IMR-90 (cell line): Measurements from ENCODE around the gene TTC7B. TPM values are rescaled to one million over a fixed set of nuclear protein-coding genes. Genes with fewer than 3 reads are reported as not detected.

ENCODE experiments used
- ATAC-seq: fragments of 200-7000 bp; cut with Tn5 transposase; 2 replicates; pipeline ENCODE4 v1.9.1; 2020; ENCODE audit warnings: low read depth, mild to moderate bottlenecking, moderate library complexity
- BruUV-seq: library from RNA; stranded (reverse); fragments of 400-500 nt; replicated peaks from 2 replicates; lab custom pipeline; 2021; lab: Mats Ljungman, UMichigan
- CTCF ChIA-PET: fragments of 300-600 bp; formaldehyde crosslinking; extraction: SDS; loops from one replicate; lab custom pipeline; 2021; ENCODE audit warnings: antibody characterized with exemption; lab: Yijun Ruan, JAX
- POLR2A ChIA-PET: fragments of 300-600 bp; sonication (Branson Sonifier 250); formaldehyde crosslinking; loops from one replicate; lab custom pipeline; 2022; ENCODE audit warnings: antibody characterized with exemption; ENCODE audit not compliant: unreplicated experiment; lab: Charles Lee
- DNase-seq: peaks from one replicate; pipeline ENCODE4 v3.0.0; 2013
- H2AFZ ChIP-seq: replicated peaks from 2 replicates; pipeline ENCODE3; 2013; ENCODE audit warnings: low read length, mild to moderate bottlenecking; ENCODE audit not compliant: poor library complexity
- H2AK5ac ChIP-seq: 2 replicates; pipeline ENCODE4 v1.6.1; 2013; ENCODE audit warnings: low read depth, low read length, inconsistent platforms
- H2AK9ac ChIP-seq: replicated peaks from 2 replicates; pipeline ENCODE3; 2013; ENCODE audit warnings: mild to moderate bottlenecking, low read depth, low read length, moderate library complexity; ENCODE audit not compliant: poor library complexity
- H2BK120ac ChIP-seq: 2 replicates; pipeline ENCODE4 v1.6.1; 2013; ENCODE audit warnings: low read depth, low read length, inconsistent platforms
- H2BK15ac ChIP-seq: 3 replicates; pipeline ENCODE4 v1.6.1; 2013; ENCODE audit warnings: low read depth, low read length, inconsistent platforms
- H2BK20ac ChIP-seq: 2 replicates; pipeline ENCODE4 v1.6.1; 2013; ENCODE audit warnings: low read depth, mild to moderate bottlenecking, inconsistent platforms, low read length, moderate library complexity
- H2BK5ac ChIP-seq: 2 replicates; pipeline ENCODE4 v1.6.1; 2013; ENCODE audit warnings: mild to moderate bottlenecking, low read depth, low read length, inconsistent platforms; ENCODE audit not compliant: poor library complexity, severe bottlenecking
- H3K14ac ChIP-seq: replicated peaks from 2 replicates; pipeline ENCODE4 v1.6.1; 2013; ENCODE audit warnings: low read depth, low read length, inconsistent platforms
- H3K18ac ChIP-seq: 2 replicates; pipeline ENCODE4 v1.6.1; 2013; ENCODE audit warnings: low read depth, low read length, control low read depth
- H3K23ac ChIP-seq: 2 replicates; pipeline ENCODE4 v1.6.1; 2013; ENCODE audit warnings: low read depth, low read length, inconsistent platforms
- H3K27ac ChIP-seq: 2 replicates; pipeline ENCODE4 v1.5.1; 2013; ENCODE audit warnings: mild to moderate bottlenecking, control low read depth, low read length; ENCODE audit not compliant: insufficient read depth
- H3K27me3 ChIP-seq: 2 replicates; pipeline ENCODE4 v1.6.1; 2013; ENCODE audit warnings: low read length; ENCODE audit not compliant: control insufficient read depth, insufficient read depth
- H3K36me3 ChIP-seq: 2 replicates; pipeline ENCODE4 v1.6.1; 2013; ENCODE audit warnings: low read length, mixed read lengths; ENCODE audit not compliant: control insufficient read depth, insufficient read depth
- H3K4ac ChIP-seq: 2 replicates; pipeline ENCODE4 v1.6.1; 2013; ENCODE audit warnings: low read depth, low read length, inconsistent platforms
- H3K4me1 ChIP-seq: 2 replicates; pipeline ENCODE4 v1.6.1; 2013; ENCODE audit warnings: low read length, mixed read lengths; ENCODE audit not compliant: control insufficient read depth, insufficient read depth
- H3K4me2 ChIP-seq: 2 replicates; pipeline ENCODE4 v1.6.1; 2013; ENCODE audit warnings: low read depth, mild to moderate bottlenecking, control low read depth, low read length, moderate library complexity
- H3K4me3 ChIP-seq: 2 replicates; pipeline ENCODE4 v1.5.1; 2013; ENCODE audit warnings: low read depth, mild to moderate bottlenecking, control low read depth, low read length, moderate library complexity; ENCODE audit not compliant: insufficient read depth
- H3K56ac ChIP-seq: 2 replicates; pipeline ENCODE4 v1.6.1; 2013; ENCODE audit warnings: low read length, inconsistent platforms; ENCODE audit not compliant: insufficient read depth; ENCODE audit errors: extremely low read depth
- H3K79me1 ChIP-seq, 2 experiments: 2 replicates each; pipeline ENCODE4 v1.6.1; 2013; ENCODE audit warnings: low read length in 2 of 2, inconsistent platforms in 1 of 2, low read depth in 1 of 2
- H3K9ac ChIP-seq: 2 replicates; pipeline ENCODE4 v1.6.1; 2013; ENCODE audit warnings: low read depth, low read length, control low read depth
- H3K9me1 ChIP-seq: 2 replicates; pipeline ENCODE4 v1.6.1; 2013; ENCODE audit warnings: low read length, inconsistent platforms; ENCODE audit not compliant: insufficient read depth
- H3K9me3 ChIP-seq: 2 replicates; pipeline ENCODE4 v1.6.1; 2013; ENCODE audit warnings: low read length; ENCODE audit not compliant: control insufficient read depth, insufficient read depth
- H4K20me1 ChIP-seq: 2 replicates; pipeline ENCODE4 v1.6.1; 2013; ENCODE audit warnings: low read length, inconsistent platforms; ENCODE audit not compliant: insufficient read depth
- H4K5ac ChIP-seq: 2 replicates; pipeline ENCODE4 v1.6.1; 2013; ENCODE audit warnings: mild to moderate bottlenecking, low read depth, low read length, control low read depth
- H4K8ac ChIP-seq, 2 experiments: 2 replicates each; pipeline ENCODE4 v1.6.1; 2013; ENCODE audit warnings: low read depth in 2 of 2, low read length in 2 of 2, control low read depth in 1 of 2, inconsistent platforms in 1 of 2
- H4K91ac ChIP-seq: 2 replicates; pipeline ENCODE4 v1.6.1; 2013; ENCODE audit warnings: low read depth, low read length, inconsistent platforms; ENCODE audit not compliant: insufficient read depth
- BHLHE40 ChIP-seq: fragments of 150-350 bp; IDR thresholded peaks from 2 replicates; pipeline ENCODE4 v1.6.1; 2016; ENCODE audit warnings: mild to moderate bottlenecking, low read depth, low read length
- CEBPB ChIP-seq: IDR thresholded peaks from 2 replicates; pipeline ENCODE4 v1.6.1; 2012; ENCODE audit warnings: low read depth, low read length, improper control_type of control experiment
- CHD1 ChIP-seq: IDR thresholded peaks from 2 replicates; pipeline ENCODE4 v1.6.1; 2012; ENCODE audit warnings: low read depth, low read length, improper control_type of control experiment
- MAZ ChIP-seq: IDR thresholded peaks from 2 replicates; pipeline ENCODE4 v1.6.1; 2012; ENCODE audit warnings: low read depth, mild to moderate bottlenecking, low read length, improper control_type of control experiment, moderate library complexity, borderline replicate concordance
- MXI1 ChIP-seq: IDR thresholded peaks from 2 replicates; pipeline ENCODE4 v1.6.1; 2012; ENCODE audit warnings: low read depth, mild to moderate bottlenecking, low read length, moderate library complexity, borderline replicate concordance
- POLR2A ChIP-seq: IDR thresholded peaks from 2 replicates; pipeline ENCODE4 v1.6.1; 2012; ENCODE audit warnings: mild to moderate bottlenecking, low read depth, low read length
- RAD21 ChIP-seq: IDR thresholded peaks from 2 replicates; pipeline ENCODE4 v1.6.1; 2012; ENCODE audit warnings: low read length, improper control_type of control experiment
- RCOR1 ChIP-seq: IDR thresholded peaks from 2 replicates; pipeline ENCODE4 v1.6.1; 2012; ENCODE audit warnings: mild to moderate bottlenecking, low read length, improper control_type of control experiment; ENCODE audit not compliant: insufficient replicate concordance
- RFX5 ChIP-seq: IDR thresholded peaks from 2 replicates; pipeline ENCODE4 v1.8.0; 2012; ENCODE audit warnings: low read depth, mild to moderate bottlenecking, low read length, moderate library complexity
- SMC3 ChIP-seq: fragments of 150-350 bp; IDR thresholded peaks from 2 replicates; pipeline ENCODE4 v1.6.1; 2016; ENCODE audit warnings: low read depth, mild to moderate bottlenecking, antibody characterized with exemption, low read length, moderate library complexity
- WGBS, 2 experiments: methylation state at CpG; one replicate each; pipeline versions ENCODE4 v1.1.5 to v1.1.7; 2013; ENCODE audit warnings: missing lambda C conversion rate in 2 of 2; ENCODE audit not compliant: insufficient read length in 1 of 2; ENCODE audit errors: extremely low coverage in 2 of 2; 5-methylcytosine and 5-hydroxymethylcytosine counted together
- dilution Hi-C: fragments of 300-500 bp; cut with HindIII; formaldehyde crosslinking; loops from one replicate; pipeline ENCODE4 v1.14.3; 2018; ENCODE audit warnings: low sequenced_read_pairs; ENCODE audit not compliant: unreplicated experiment
- in situ Hi-C: fragments of 300-500 bp; cut with MboI; formaldehyde crosslinking; loops from 3 replicates; pipeline ENCODE4 v1.14.3; 2019; ENCODE audit warnings: low sequenced_read_pairs, inconsistent platforms, mixed read lengths
- intact Hi-C: fragments of 100-400 bp; cut with micrococcal nuclease; formaldehyde crosslinking; loops from 2 replicates; pipeline ENCODE4 v1.10.0; 2022
- polyA plus RNA-seq, 3 experiments: library from polyadenylated mRNA; depleted of rRNA; stranded (reverse); fragments of >200 nt; gene quantifications; 2 replicates each; pipeline ENCODE4 v1.2.3, GENCODE V29; 2012; ENCODE audit warnings: low replicate concordance in 1 of 3
- total RNA-seq: library from RNA; depleted of rRNA; stranded (reverse); fragments of >200 nt; gene quantifications from 2 replicates; pipeline ENCODE4 v1.2.3, GENCODE V29; 2012
- TF ChIP-seq, protein P1 (sequence below): fragments of 150-350 bp; IDR thresholded peaks from 2 replicates; pipeline ENCODE4 v1.6.1; 2017; ENCODE audit warnings: mild to moderate bottlenecking, antibody characterized with exemption, low read length, low read depth
- TF ChIP-seq, protein P2 (sequence below): conservative IDR thresholded peaks from 2 replicates; pipeline ENCODE4 v1.5.1; 2012; ENCODE audit warnings: mild to moderate bottlenecking, low read depth, low read length, improper control_type of control experiment

TTC7B gene
- total and polyA plus RNA-seq, 2 of the 4 experiments (the other 2 are of a cell fraction): 18.1 to 35.3 TPM

GRCh38 chr14:90575336-90575735 is 240.9 kb downstream of the TTC7B start:
- H3K27ac ChIP-seq: no peak overlapping the region
- H3K4me3 ChIP-seq: no peak overlapping the region
- H4K8ac ChIP-seq: no peak overlapping the region
- no peak overlapping the region for H3K4me2 ChIP-seq
- no peak overlapping the region for H3K9ac ChIP-seq
- H2BK20ac ChIP-seq: no peak overlapping the region
- no peak overlapping the region for H4K91ac ChIP-seq
- WGBS, 2 experiments: 100% methylated on average over 1 of the region's 5 CpGs; no CpG with 5 or more reads in 1 of the 2 experiments
- dilution Hi-C loops: no loop called here
- H2BK5ac ChIP-seq: no peak overlapping the region
- no peak overlapping the region for H2AK5ac ChIP-seq
- no peak overlapping the region for H3K23ac ChIP-seq
- intact Hi-C loops: no loop called here
- no peaks in the 10 kb centered on the region; a peak in 2 of 4 replicates for H3K79me1 ChIP-seq
- ATAC-seq: no peak
- no TSS peak for BruUV-seq
- no peaks in the 10 kb centered on the region; the same call in 1 of the 2 replicates for H3K9me1 ChIP-seq
- TF ChIP-seq MAZ: no peak
- no peak for TF ChIP-seq CEBPB
- TF ChIP-seq, protein P1, sequence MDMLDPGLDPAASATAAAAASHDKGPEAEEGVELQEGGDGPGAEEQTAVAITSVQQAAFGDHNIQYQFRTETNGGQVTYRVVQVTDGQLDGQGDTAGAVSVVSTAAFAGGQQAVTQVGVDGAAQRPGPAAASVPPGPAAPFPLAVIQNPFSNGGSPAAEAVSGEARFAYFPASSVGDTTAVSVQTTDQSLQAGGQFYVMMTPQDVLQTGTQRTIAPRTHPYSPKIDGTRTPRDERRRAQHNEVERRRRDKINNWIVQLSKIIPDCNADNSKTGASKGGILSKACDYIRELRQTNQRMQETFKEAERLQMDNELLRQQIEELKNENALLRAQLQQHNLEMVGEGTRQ: no peak
- TF ChIP-seq BHLHE40: no peak
- no peak for TF ChIP-seq MXI1
- TF ChIP-seq RCOR1: no peak
- TF ChIP-seq RAD21: no peak
- TF ChIP-seq RFX5: no peak
- TF ChIP-seq CHD1: no peak
- TF ChIP-seq, protein P2, sequence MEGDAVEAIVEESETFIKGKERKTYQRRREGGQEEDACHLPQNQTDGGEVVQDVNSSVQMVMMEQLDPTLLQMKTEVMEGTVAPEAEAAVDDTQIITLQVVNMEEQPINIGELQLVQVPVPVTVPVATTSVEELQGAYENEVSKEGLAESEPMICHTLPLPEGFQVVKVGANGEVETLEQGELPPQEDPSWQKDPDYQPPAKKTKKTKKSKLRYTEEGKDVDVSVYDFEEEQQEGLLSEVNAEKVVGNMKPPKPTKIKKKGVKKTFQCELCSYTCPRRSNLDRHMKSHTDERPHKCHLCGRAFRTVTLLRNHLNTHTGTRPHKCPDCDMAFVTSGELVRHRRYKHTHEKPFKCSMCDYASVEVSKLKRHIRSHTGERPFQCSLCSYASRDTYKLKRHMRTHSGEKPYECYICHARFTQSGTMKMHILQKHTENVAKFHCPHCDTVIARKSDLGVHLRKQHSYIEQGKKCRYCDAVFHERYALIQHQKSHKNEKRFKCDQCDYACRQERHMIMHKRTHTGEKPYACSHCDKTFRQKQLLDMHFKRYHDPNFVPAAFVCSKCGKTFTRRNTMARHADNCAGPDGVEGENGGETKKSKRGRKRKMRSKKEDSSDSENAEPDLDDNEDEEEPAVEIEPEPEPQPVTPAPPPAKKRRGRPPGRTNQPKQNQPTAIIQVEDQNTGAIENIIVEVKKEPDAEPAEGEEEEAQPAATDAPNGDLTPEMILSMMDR: no peak
- TF ChIP-seq POLR2A: no peak
- no peak for TF ChIP-seq SMC3
- peaks cover 7% of the 10 kb centered on the region; the same call in 1 of the 2 replicates for H3K4me1 ChIP-seq
- H4K20me1 ChIP-seq: no peaks in the 10 kb centered on the region
- H2AFZ ChIP-seq: no peak overlapping the region
- H3K18ac ChIP-seq: no peak overlapping the region
- DNase-seq: no peak
- H3K36me3 ChIP-seq: peaks cover 7% of the 10 kb centered on the region; the same call in 1 of the 2 replicates
- ChIA-PET POLR2A (no interaction called here), CTCF (no interaction called here)
- no peak overlapping the region for H4K5ac ChIP-seq
- H3K27me3 ChIP-seq: no peaks in the 10 kb centered on the region
- in situ Hi-C loops: no loop called here
- H2BK120ac ChIP-seq: no peak overlapping the region
- no peaks in the 10 kb centered on the region for H3K9me3 ChIP-seq
- H3K4ac ChIP-seq: no peak overlapping the region
- no peak overlapping the region for H2BK15ac ChIP-seq
- H3K56ac ChIP-seq: no peak overlapping the region
- H3K14ac ChIP-seq: no peak overlapping the region
- H2AK9ac ChIP-seq: no peak overlapping the region
